ENCODE measurements around the gene NFXL1. TPM values are rescaled to one million over a fixed set of nuclear protein-coding genes. Genes with fewer than 3 reads are reported as not detected.

NFXL1 gene
- polyA plus RNA-seq, 1 donor (not counting 4 experiments of a cell fraction or from before 2014, with no cell fraction given) = 16.5 TPM

DNA sequence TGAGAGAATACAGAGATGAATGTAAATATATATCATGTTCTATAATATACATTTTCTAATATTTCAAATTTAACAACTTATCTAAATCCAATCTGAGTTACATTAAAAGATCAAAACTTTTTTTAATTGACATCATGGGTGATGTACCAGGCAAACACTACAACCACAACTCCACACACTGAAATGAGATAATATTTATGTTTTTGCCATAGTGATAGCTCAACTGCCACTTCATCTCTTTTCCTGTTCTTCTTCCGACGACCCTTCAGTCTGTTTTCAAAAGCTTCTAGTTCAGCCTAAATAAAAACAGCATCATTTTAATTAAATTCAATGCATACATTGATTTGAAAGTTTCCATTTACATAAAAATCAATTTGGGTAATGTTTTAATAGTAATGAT lies 66.3 kb downstream of the NFXL1 start:
- Histone ChIP-seq H3K4me3 (ENCODE audit: control insufficient read depth in 2 of 3, extremely low read depth in 1 of 3, insufficient read depth in 2 of 3, low read depth in 1 of 3, low read length in 3 of 3) (no peak overlapping the region), H2AFZ (ENCODE audit: control insufficient read depth, low read length) (no peak overlapping the region), H3K36me3 (ENCODE audit: control insufficient read depth in 2 of 2, extremely low read depth in 1 of 2, insufficient read depth in 2 of 2, low read length in 2 of 2) (peaks cover 3 to 5% of the 10 kb centered on the region in 2 experiments), H4K20me1 (ENCODE audit: control insufficient read depth, extremely low read depth, insufficient read depth, low read length) (no peaks in the 10 kb centered on the region), H3K27ac (ENCODE audit: control insufficient read depth, insufficient read depth, low read length) (no peak overlapping the region), H3K9me3 (ENCODE audit: control insufficient read depth, low read depth, low read length) (no peaks in the 10 kb centered on the region), H3K4me1 (ENCODE audit: control insufficient read depth, extremely low read depth, insufficient read depth, low read length) (no peaks in the 10 kb centered on the region), H3K9me1 (ENCODE audit: control insufficient read depth, extremely low read depth, insufficient read depth, low read length) (no peaks in the 10 kb centered on the region), H3K79me2 (ENCODE audit: control insufficient read depth, insufficient read depth, low read length) (no peaks in the 10 kb centered on the region), H3K9ac (ENCODE audit: control insufficient read depth, extremely low read depth, insufficient read depth, low read length) (no peak overlapping the region), H3K27me3 (ENCODE audit: control insufficient read depth, extremely low read depth, insufficient read depth, low read length) (no peaks in the 10 kb centered on the region), H3K4me2 (ENCODE audit: control insufficient read depth, extremely low read depth, insufficient read depth, low read depth, low read length) (no peak overlapping the region)
- dilution Hi-C loops (cut with MboI; ENCODE audit: extremely low pct_ligation_motif_present, low sequenced_read_pairs) = no loop called here
- DNase-seq (ENCODE audit: low read depth, low spot score) = no peak
- FAIRE-seq = no peak
- no peak for TF ChIP-seq EZH2 (IDR thresholded peaks at IDR 0.05; ENCODE audit: low read length)
- TF ChIP-seq, protein P1, sequence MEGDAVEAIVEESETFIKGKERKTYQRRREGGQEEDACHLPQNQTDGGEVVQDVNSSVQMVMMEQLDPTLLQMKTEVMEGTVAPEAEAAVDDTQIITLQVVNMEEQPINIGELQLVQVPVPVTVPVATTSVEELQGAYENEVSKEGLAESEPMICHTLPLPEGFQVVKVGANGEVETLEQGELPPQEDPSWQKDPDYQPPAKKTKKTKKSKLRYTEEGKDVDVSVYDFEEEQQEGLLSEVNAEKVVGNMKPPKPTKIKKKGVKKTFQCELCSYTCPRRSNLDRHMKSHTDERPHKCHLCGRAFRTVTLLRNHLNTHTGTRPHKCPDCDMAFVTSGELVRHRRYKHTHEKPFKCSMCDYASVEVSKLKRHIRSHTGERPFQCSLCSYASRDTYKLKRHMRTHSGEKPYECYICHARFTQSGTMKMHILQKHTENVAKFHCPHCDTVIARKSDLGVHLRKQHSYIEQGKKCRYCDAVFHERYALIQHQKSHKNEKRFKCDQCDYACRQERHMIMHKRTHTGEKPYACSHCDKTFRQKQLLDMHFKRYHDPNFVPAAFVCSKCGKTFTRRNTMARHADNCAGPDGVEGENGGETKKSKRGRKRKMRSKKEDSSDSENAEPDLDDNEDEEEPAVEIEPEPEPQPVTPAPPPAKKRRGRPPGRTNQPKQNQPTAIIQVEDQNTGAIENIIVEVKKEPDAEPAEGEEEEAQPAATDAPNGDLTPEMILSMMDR (optimal IDR thresholded peaks at IDR 0.05 in 1 of 3, IDR thresholded peaks at IDR 0.05 in 1 of 3, conservative IDR thresholded peaks at IDR 0.05 in 1 of 3; ENCODE audit: extremely low read depth in 1 of 3, insufficient read depth in 2 of 3, low read length in 3 of 3) = no peak

DNA sequence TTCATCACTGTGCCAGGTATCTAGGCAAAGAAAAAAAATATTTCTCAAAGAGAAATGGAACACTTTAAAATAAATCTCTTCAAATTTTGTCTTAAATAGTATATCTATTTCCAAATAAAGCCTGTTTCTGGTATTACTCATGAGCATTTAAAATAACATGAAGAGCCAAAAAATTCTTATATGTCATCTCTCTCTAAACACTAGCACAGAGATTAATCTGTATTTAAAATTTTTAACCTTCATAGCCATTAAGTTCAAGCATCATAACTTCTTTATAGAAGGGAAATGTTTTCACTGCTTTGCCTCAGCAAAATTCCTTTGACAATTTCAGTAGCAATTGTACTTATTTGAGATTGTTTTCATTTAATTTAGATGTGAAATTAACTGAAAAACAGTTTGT lies 71.4 kb downstream of the NFXL1 start:
- Histone ChIP-seq H3K36me3 (ENCODE audit: control insufficient read depth in 2 of 2, extremely low read depth in 1 of 2, insufficient read depth in 2 of 2, low read length in 2 of 2) (peaks cover 3 to 5% of the 10 kb centered on the region in 2 experiments), H4K20me1 (ENCODE audit: control insufficient read depth, extremely low read depth, insufficient read depth, low read length) (no peaks in the 10 kb centered on the region), H3K27me3 (ENCODE audit: control insufficient read depth, extremely low read depth, insufficient read depth, low read length) (no peaks in the 10 kb centered on the region), H3K4me1 (ENCODE audit: control insufficient read depth, extremely low read depth, insufficient read depth, low read length) (peaks cover 2% of the 10 kb centered on the region), H3K9me1 (ENCODE audit: control insufficient read depth, extremely low read depth, insufficient read depth, low read length) (no peaks in the 10 kb centered on the region), H3K4me2 (ENCODE audit: control insufficient read depth, extremely low read depth, insufficient read depth, low read depth, low read length) (no peak overlapping the region), H3K79me2 (ENCODE audit: control insufficient read depth, insufficient read depth, low read length) (no peaks in the 10 kb centered on the region), H3K27ac (ENCODE audit: control insufficient read depth, insufficient read depth, low read length) (no peak overlapping the region), H3K9me3 (ENCODE audit: control insufficient read depth, low read depth, low read length) (no peaks in the 10 kb centered on the region), H3K4me3 (ENCODE audit: control insufficient read depth in 2 of 3, extremely low read depth in 1 of 3, insufficient read depth in 2 of 3, low read depth in 1 of 3, low read length in 3 of 3) (no peak overlapping the region), H3K9ac (ENCODE audit: control insufficient read depth, extremely low read depth, insufficient read depth, low read length) (no peak overlapping the region), H2AFZ (ENCODE audit: control insufficient read depth, low read length) (no peak overlapping the region)
- TF ChIP-seq, protein P1 (optimal IDR thresholded peaks at IDR 0.05 in 1 of 3, IDR thresholded peaks at IDR 0.05 in 1 of 3, conservative IDR thresholded peaks at IDR 0.05 in 1 of 3; ENCODE audit: extremely low read depth in 1 of 3, insufficient read depth in 2 of 3, low read length in 3 of 3) = no peak
- TF ChIP-seq EZH2 (IDR thresholded peaks at IDR 0.05; ENCODE audit: low read length) = no peak
- no peak for DNase-seq (ENCODE audit: low read depth, low spot score)
- dilution Hi-C loops (cut with MboI; ENCODE audit: extremely low pct_ligation_motif_present, low sequenced_read_pairs) = no loop called here
- FAIRE-seq = no peak
